ENCODE results near the gene MBD5.
"Not testable (repeated sequence)": the region's sequence is repeated elsewhere in the genome, so short reads cannot be mapped to it uniquely, and the experiment has no call there.

MBD5 gene

GRCh38 chr2:148006249-148007007, 14.5 kb upstream of the MBD5 start:
- no peak overlapping the region for H2AK5ac ChIP-seq (ENCODE audit: low read length, severe bottlenecking)
- WGBS: 92% methylated on average over 6 of the region's 6 CpGs
- peaks cover 3% of the 10 kb centered on the region for H3K4me1 ChIP-seq (ENCODE audit: control insufficient read depth, insufficient read depth, low read depth, low read length)
- H3K27ac ChIP-seq (ENCODE audit: low read length, poor library complexity, severe bottlenecking): no peak overlapping the region
- H3K23ac ChIP-seq (ENCODE audit: low read length in 2 of 2): no peak overlapping the region
- no peak overlapping the region for H3K4me2 ChIP-seq (ENCODE audit: low read length, poor library complexity, severe bottlenecking)
- peaks cover 0 to 4% of the 10 kb centered on the region in 2 experiments for H3K36me3 ChIP-seq (ENCODE audit: control insufficient read depth in 1 of 2, insufficient read depth in 2 of 2, low read depth in 1 of 2, low read length in 2 of 2)
- H4K91ac ChIP-seq (ENCODE audit: low read length): peak overlapping the region; percentile 39
- H2AFZ ChIP-seq (ENCODE audit: low read depth, low read length): no peak overlapping the region
- H3K18ac ChIP-seq (ENCODE audit: low read depth in 1 of 2, low read length in 2 of 2): no peak overlapping the region
- H3K9ac ChIP-seq (ENCODE audit: low read length): no peak overlapping the region
- no peak overlapping the region for H4K8ac ChIP-seq (ENCODE audit: low read length)
- peak overlapping the region; percentile 67 for H2BK15ac ChIP-seq (ENCODE audit: low read depth, poor library complexity, severe bottlenecking)
- H2BK120ac ChIP-seq (ENCODE audit: low read depth, low read length): no peak overlapping the region
- peaks cover 10% of the 10 kb centered on the region for H3K79me1 ChIP-seq (replicated peaks; ENCODE audit: low read length, poor library complexity, severe bottlenecking)
- no peak overlapping the region for H2BK5ac ChIP-seq (ENCODE audit: low read depth, low read length, poor library complexity, severe bottlenecking)
- H3K14ac ChIP-seq (ENCODE audit: low read length in 2 of 2): no peak overlapping the region
- no peak overlapping the region for H2BK12ac ChIP-seq (ENCODE audit: low read length in 2 of 2)
- no peak for DNase-seq
- H3K4me3 ChIP-seq (ENCODE audit: insufficient read depth in 1 of 2, low read depth in 1 of 2, low read length in 2 of 2): no peak overlapping the region
- no peaks in the 10 kb centered on the region for H3K27me3 ChIP-seq (ENCODE audit: control insufficient read depth in 1 of 2, insufficient read depth in 1 of 2, low read length in 2 of 2)
- no peak overlapping the region for H3K4ac ChIP-seq (ENCODE audit: low read depth in 1 of 2, low read length in 2 of 2)
- peaks cover 9% of the 10 kb centered on the region for H3K9me3 ChIP-seq (ENCODE audit: control insufficient read depth, low read length)

DNA sequence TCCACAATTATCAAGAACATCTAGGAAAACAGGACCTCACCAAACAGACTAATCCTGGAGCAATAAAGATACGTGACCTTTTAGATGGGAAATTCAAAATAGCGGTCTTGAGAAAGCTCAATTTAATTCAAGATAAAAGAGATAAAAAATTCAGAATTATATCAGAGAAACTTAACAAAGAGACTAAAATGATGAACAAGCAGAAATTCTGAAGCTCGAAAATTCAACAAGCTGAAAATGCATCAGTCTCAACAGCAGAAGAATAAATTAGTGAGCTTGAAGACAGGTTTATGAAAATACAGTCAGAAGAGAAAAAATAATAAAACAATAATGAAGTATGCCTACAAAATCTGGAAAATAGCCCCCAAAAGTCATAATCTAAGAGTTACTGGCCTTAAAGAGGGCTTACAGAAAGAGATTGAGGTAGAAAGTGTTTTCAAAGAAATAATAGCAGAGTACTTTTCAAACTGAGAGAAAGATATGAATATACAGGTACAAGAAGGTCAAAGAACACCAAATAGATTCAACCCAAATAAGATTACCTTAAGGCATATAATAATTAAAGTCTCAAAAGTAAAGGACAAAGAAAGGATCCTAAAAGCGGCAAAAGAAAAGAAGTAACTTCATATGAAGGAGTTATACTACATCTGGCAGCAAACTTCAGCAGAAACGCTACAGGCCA, 13.5 kb upstream of the MBD5 start:
- 97% methylated on average over 2 of the region's 5 CpGs for WGBS
- H3K14ac ChIP-seq (ENCODE audit: low read length in 2 of 2): no peak overlapping the region
- H2BK15ac ChIP-seq (ENCODE audit: low read depth, poor library complexity, severe bottlenecking): no peak overlapping the region
- H3K79me1 ChIP-seq (replicated peaks; ENCODE audit: low read length, poor library complexity, severe bottlenecking): peaks cover 10% of the 10 kb centered on the region
- no peak overlapping the region for H3K4ac ChIP-seq (ENCODE audit: low read depth in 1 of 2, low read length in 2 of 2)
- no peak overlapping the region for H3K23ac ChIP-seq (ENCODE audit: low read length in 2 of 2)
- H3K9ac ChIP-seq (ENCODE audit: low read length): no peak overlapping the region
- DNase-seq: no peak
- no peak overlapping the region for H4K8ac ChIP-seq (ENCODE audit: low read length)
- no peak overlapping the region for H4K91ac ChIP-seq (ENCODE audit: low read length)
- peaks cover 0 to 4% of the 10 kb centered on the region in 2 experiments for H3K36me3 ChIP-seq (ENCODE audit: control insufficient read depth in 1 of 2, insufficient read depth in 2 of 2, low read depth in 1 of 2, low read length in 2 of 2)
- H3K18ac ChIP-seq (ENCODE audit: low read depth in 1 of 2, low read length in 2 of 2): no peak overlapping the region
- H3K4me1 ChIP-seq (ENCODE audit: control insufficient read depth, insufficient read depth, low read depth, low read length): peaks cover 3% of the 10 kb centered on the region
- H2AK5ac ChIP-seq (ENCODE audit: low read length, severe bottlenecking): no peak overlapping the region
- no peaks in the 10 kb centered on the region for H3K27me3 ChIP-seq (ENCODE audit: control insufficient read depth in 1 of 2, insufficient read depth in 1 of 2, low read length in 2 of 2)
- H3K4me3 ChIP-seq (ENCODE audit: insufficient read depth in 1 of 2, low read depth in 1 of 2, low read length in 2 of 2): no peak overlapping the region
- H2BK12ac ChIP-seq (ENCODE audit: low read length in 2 of 2): no peak overlapping the region
- no peak overlapping the region for H2AFZ ChIP-seq (ENCODE audit: low read depth, low read length)
- H2BK5ac ChIP-seq (ENCODE audit: low read depth, low read length, poor library complexity, severe bottlenecking): no peak overlapping the region
- H2BK120ac ChIP-seq (ENCODE audit: low read depth, low read length): no peak overlapping the region
- H3K9me3 ChIP-seq (ENCODE audit: control insufficient read depth, low read length): peaks cover 9% of the 10 kb centered on the region
- no peak overlapping the region for H3K27ac ChIP-seq (ENCODE audit: low read length, poor library complexity, severe bottlenecking)
- H3K4me2 ChIP-seq (ENCODE audit: low read length, poor library complexity, severe bottlenecking): no peak overlapping the region

DNA sequence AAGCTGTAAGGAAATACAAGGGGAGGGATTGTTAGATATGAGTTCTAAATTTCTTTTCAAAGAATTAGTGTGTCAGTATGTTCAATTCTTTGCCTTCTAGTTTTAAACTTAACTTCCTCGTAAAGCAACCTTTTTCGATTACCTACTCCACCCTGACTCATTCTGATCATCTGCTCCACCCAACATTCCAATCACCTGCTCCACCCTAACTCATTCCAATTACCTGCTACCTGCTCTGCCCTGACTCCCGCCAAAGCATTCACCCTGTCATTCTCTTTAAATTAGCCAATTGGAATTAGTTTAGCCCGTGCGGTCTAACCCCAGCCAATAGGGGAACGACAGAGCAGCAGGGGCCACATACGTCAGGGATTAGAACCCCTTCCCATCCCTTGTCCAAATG, 12.5 kb upstream of the MBD5 start:
- not testable (repeated sequence) for H2BK15ac ChIP-seq (ENCODE audit: low read depth, poor library complexity, severe bottlenecking); H2AK5ac ChIP-seq (ENCODE audit: low read length, severe bottlenecking); H3K14ac ChIP-seq (ENCODE audit: low read length in 2 of 2); H2BK12ac ChIP-seq (ENCODE audit: low read length in 2 of 2); H3K27ac ChIP-seq (ENCODE audit: low read length, poor library complexity, severe bottlenecking); H3K36me3 ChIP-seq (ENCODE audit: control insufficient read depth in 1 of 2, insufficient read depth in 2 of 2, low read depth in 1 of 2, low read length in 2 of 2); H3K9me3 ChIP-seq (ENCODE audit: control insufficient read depth, low read length); H3K4me1 ChIP-seq (ENCODE audit: control insufficient read depth, insufficient read depth, low read depth, low read length); H3K4me3 ChIP-seq (ENCODE audit: insufficient read depth in 1 of 2, low read depth in 1 of 2, low read length in 2 of 2); H2BK120ac ChIP-seq (ENCODE audit: low read depth, low read length); H4K8ac ChIP-seq (ENCODE audit: low read length); H3K4me2 ChIP-seq (ENCODE audit: low read length, poor library complexity, severe bottlenecking); H2AFZ ChIP-seq (ENCODE audit: low read depth, low read length); H4K91ac ChIP-seq (ENCODE audit: low read length); H3K23ac ChIP-seq (ENCODE audit: low read length in 2 of 2); H3K18ac ChIP-seq (ENCODE audit: low read depth in 1 of 2, low read length in 2 of 2); H2BK5ac ChIP-seq (ENCODE audit: low read depth, low read length, poor library complexity, severe bottlenecking); H3K27me3 ChIP-seq (ENCODE audit: control insufficient read depth in 1 of 2, insufficient read depth in 1 of 2, low read length in 2 of 2); H3K4ac ChIP-seq (ENCODE audit: low read depth in 1 of 2, low read length in 2 of 2); H3K9ac ChIP-seq (ENCODE audit: low read length); DNase-seq
- WGBS: 93% methylated on average over 7 of the region's 7 CpGs
- peaks cover 10% of the 10 kb centered on the region for H3K79me1 ChIP-seq (replicated peaks; ENCODE audit: low read length, poor library complexity, severe bottlenecking)

- no peak overlapping the region for H2BK15ac ChIP-seq (ENCODE audit: low read depth, poor library complexity, severe bottlenecking)
- no peaks in the 10 kb centered on the region for H3K79me1 ChIP-seq (replicated peaks; ENCODE audit: low read length, poor library complexity, severe bottlenecking)
- no peak overlapping the region for H4K8ac ChIP-seq (ENCODE audit: low read length)
- no peak overlapping the region for H2AK5ac ChIP-seq (ENCODE audit: low read length, severe bottlenecking)
- no peak overlapping the region for H3K27ac ChIP-seq (ENCODE audit: low read length, poor library complexity, severe bottlenecking)
- no peaks in the 10 kb centered on the region for H3K27me3 ChIP-seq (ENCODE audit: control insufficient read depth in 1 of 2, insufficient read depth in 1 of 2, low read length in 2 of 2)
- H3K23ac ChIP-seq (ENCODE audit: low read length in 2 of 2): no peak overlapping the region
- no peak overlapping the region for H3K4me2 ChIP-seq (ENCODE audit: low read length, poor library complexity, severe bottlenecking)
- no peak overlapping the region for H3K18ac ChIP-seq (ENCODE audit: low read depth in 1 of 2, low read length in 2 of 2)
- no peaks in the 10 kb centered on the region for H3K9me3 ChIP-seq (ENCODE audit: control insufficient read depth, low read length)
- DNase-seq: no peak
- H4K91ac ChIP-seq (ENCODE audit: low read length): no peak overlapping the region
- H2BK120ac ChIP-seq (ENCODE audit: low read depth, low read length): no peak overlapping the region
- H2AFZ ChIP-seq (ENCODE audit: low read depth, low read length): no peak overlapping the region
- no peak overlapping the region for H3K9ac ChIP-seq (ENCODE audit: low read length)
- H3K4ac ChIP-seq (ENCODE audit: low read depth in 1 of 2, low read length in 2 of 2): no peak overlapping the region
- no peak overlapping the region for H2BK12ac ChIP-seq (ENCODE audit: low read length in 2 of 2)
- H3K4me3 ChIP-seq (ENCODE audit: insufficient read depth in 1 of 2, low read depth in 1 of 2, low read length in 2 of 2): no peak overlapping the region
- 93% methylated on average over 1 of the region's 2 CpGs for WGBS
- H3K14ac ChIP-seq (ENCODE audit: low read length in 2 of 2): no peak overlapping the region
- no peak overlapping the region for H2BK5ac ChIP-seq (ENCODE audit: low read depth, low read length, poor library complexity, severe bottlenecking)
- no peaks in the 10 kb centered on the region for H3K36me3 ChIP-seq (ENCODE audit: control insufficient read depth in 1 of 2, insufficient read depth in 2 of 2, low read depth in 1 of 2, low read length in 2 of 2)
- H3K4me1 ChIP-seq (ENCODE audit: control insufficient read depth, insufficient read depth, low read depth, low read length): no peaks in the 10 kb centered on the region
Measured at GRCh38 chr2:148013876-148014275, 7.0 kb upstream of the MBD5 start.
